ENCODE measurements around the gene FAM89A. TPM values are rescaled to one million over a fixed set of nuclear protein-coding genes. Genes with fewer than 3 reads are reported as not detected.
"Not testable (repeated sequence)": the region's sequence is repeated elsewhere in the genome, so short reads cannot be mapped to it uniquely, and the experiment has no call there.

Gene FAM89A
- polyA plus RNA-seq, 1 donor (not counting 4 experiments of a cell fraction or from before 2014, with no cell fraction given): 32.3 TPM

DNA sequence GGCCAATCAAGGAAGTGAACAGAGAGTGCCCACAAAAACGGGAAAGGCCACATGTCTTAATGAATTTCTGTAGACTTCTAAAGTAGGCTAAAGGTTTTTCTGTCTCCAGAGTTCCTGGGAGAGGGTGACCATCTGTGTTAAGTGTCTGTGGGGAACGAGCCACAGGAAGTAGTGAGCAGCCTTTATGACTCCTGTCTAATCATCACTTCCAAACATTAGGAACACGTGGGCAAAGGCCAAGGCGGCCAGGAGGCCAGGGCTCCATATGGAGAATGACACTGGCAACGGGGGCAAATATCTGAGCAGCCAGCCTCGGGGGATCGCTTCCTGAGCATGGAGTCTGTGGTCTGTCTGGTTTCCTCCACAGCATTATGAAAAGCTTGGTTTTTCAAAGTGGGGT is 7.1 kb downstream of the FAM89A start:
- TF ChIP-seq EZH2 (IDR thresholded peaks at IDR 0.05; ENCODE audit: low read length): no peak
- dilution Hi-C loops (cut with MboI; ENCODE audit: extremely low pct_ligation_motif_present, low sequenced_read_pairs): no loop called here

DNA sequence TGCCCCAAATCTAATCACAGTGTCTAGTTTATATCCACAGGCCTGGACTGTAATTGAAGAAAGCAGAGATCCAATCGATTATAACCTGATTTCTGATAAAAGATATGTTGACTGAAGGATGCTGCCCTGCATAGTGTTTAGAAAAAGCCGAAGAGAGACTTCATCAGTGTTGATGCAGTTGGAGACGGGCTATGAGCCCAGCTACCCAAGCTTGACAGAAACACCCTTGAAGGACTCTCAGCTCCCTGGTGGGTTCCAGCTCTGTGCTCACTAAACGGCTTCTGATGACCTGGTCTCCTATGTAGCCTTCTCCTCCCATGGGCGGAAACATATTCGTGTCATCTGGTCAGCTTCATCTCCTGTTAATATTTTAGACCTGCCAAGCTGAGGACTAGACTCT is 10.2 kb downstream of the FAM89A start:
- DNase-seq (ENCODE audit: low read depth, low spot score) (no peak), FAIRE-seq (no peak)
- H3K79me2 ChIP-seq (ENCODE audit: control insufficient read depth, insufficient read depth, low read length): peaks cover 18% of the 10 kb centered on the region
- H3K27me3 ChIP-seq (ENCODE audit: control insufficient read depth, extremely low read depth, insufficient read depth, low read length): no peaks in the 10 kb centered on the region
- no peak overlapping the region for H2AFZ ChIP-seq (ENCODE audit: control insufficient read depth, low read length)
- H3K9me3 ChIP-seq (ENCODE audit: control insufficient read depth, low read depth, low read length): no peaks in the 10 kb centered on the region
- peaks cover 0 to 4% of the 10 kb centered on the region in 2 experiments for H3K36me3 ChIP-seq (ENCODE audit: control insufficient read depth in 2 of 2, extremely low read depth in 1 of 2, insufficient read depth in 2 of 2, low read length in 2 of 2)
- no peak overlapping the region for H3K27ac ChIP-seq (ENCODE audit: control insufficient read depth, insufficient read depth, low read length)
- dilution Hi-C loops (cut with MboI; ENCODE audit: extremely low pct_ligation_motif_present, low sequenced_read_pairs): no loop called here
- no peaks in the 10 kb centered on the region for H4K20me1 ChIP-seq (ENCODE audit: control insufficient read depth, extremely low read depth, insufficient read depth, low read length)
- peaks cover 8% of the 10 kb centered on the region for H3K4me1 ChIP-seq (ENCODE audit: control insufficient read depth, extremely low read depth, insufficient read depth, low read length)
- no peaks in the 10 kb centered on the region for H3K9me1 ChIP-seq (ENCODE audit: control insufficient read depth, extremely low read depth, insufficient read depth, low read length)
- H3K4me2 ChIP-seq (ENCODE audit: control insufficient read depth, extremely low read depth, insufficient read depth, low read depth, low read length): no peak overlapping the region
- no peak overlapping the region for H3K9ac ChIP-seq (ENCODE audit: control insufficient read depth, extremely low read depth, insufficient read depth, low read length)
- TF ChIP-seq, protein P1, sequence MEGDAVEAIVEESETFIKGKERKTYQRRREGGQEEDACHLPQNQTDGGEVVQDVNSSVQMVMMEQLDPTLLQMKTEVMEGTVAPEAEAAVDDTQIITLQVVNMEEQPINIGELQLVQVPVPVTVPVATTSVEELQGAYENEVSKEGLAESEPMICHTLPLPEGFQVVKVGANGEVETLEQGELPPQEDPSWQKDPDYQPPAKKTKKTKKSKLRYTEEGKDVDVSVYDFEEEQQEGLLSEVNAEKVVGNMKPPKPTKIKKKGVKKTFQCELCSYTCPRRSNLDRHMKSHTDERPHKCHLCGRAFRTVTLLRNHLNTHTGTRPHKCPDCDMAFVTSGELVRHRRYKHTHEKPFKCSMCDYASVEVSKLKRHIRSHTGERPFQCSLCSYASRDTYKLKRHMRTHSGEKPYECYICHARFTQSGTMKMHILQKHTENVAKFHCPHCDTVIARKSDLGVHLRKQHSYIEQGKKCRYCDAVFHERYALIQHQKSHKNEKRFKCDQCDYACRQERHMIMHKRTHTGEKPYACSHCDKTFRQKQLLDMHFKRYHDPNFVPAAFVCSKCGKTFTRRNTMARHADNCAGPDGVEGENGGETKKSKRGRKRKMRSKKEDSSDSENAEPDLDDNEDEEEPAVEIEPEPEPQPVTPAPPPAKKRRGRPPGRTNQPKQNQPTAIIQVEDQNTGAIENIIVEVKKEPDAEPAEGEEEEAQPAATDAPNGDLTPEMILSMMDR (optimal IDR thresholded peaks at IDR 0.05 in 1 of 3, IDR thresholded peaks at IDR 0.05 in 1 of 3, conservative IDR thresholded peaks at IDR 0.05 in 1 of 3; ENCODE audit: extremely low read depth in 1 of 3, insufficient read depth in 2 of 3, low read length in 3 of 3): no peak
- no peak for TF ChIP-seq EZH2 (IDR thresholded peaks at IDR 0.05; ENCODE audit: low read length)
- H3K4me3 ChIP-seq (ENCODE audit: control insufficient read depth in 2 of 3, extremely low read depth in 1 of 3, insufficient read depth in 2 of 3, low read depth in 1 of 3, low read length in 3 of 3): no peak overlapping the region

More for the DNA sequence above, 7.1 kb downstream of the FAM89A start:
- H2AFZ ChIP-seq (ENCODE audit: control insufficient read depth, low read length): no peak overlapping the region
- no peak for FAIRE-seq
- H3K36me3 ChIP-seq (ENCODE audit: control insufficient read depth in 2 of 2, extremely low read depth in 1 of 2, insufficient read depth in 2 of 2, low read length in 2 of 2): peaks cover 0 to 4% of the 10 kb centered on the region in 2 experiments
- no peaks in the 10 kb centered on the region for H4K20me1 ChIP-seq (ENCODE audit: control insufficient read depth, extremely low read depth, insufficient read depth, low read length)
- H3K79me2 ChIP-seq (ENCODE audit: control insufficient read depth, insufficient read depth, low read length): peaks cover 36% of the 10 kb centered on the region
- H3K4me2 ChIP-seq (ENCODE audit: control insufficient read depth, extremely low read depth, insufficient read depth, low read depth, low read length): no peak overlapping the region
- no peaks in the 10 kb centered on the region for H3K27me3 ChIP-seq (ENCODE audit: control insufficient read depth, extremely low read depth, insufficient read depth, low read length)
- no peak overlapping the region for H3K27ac ChIP-seq (ENCODE audit: control insufficient read depth, insufficient read depth, low read length)
- no peaks in the 10 kb centered on the region for H3K9me1 ChIP-seq (ENCODE audit: control insufficient read depth, extremely low read depth, insufficient read depth, low read length)
- peaks cover 2% of the 10 kb centered on the region for H3K4me1 ChIP-seq (ENCODE audit: control insufficient read depth, extremely low read depth, insufficient read depth, low read length)
- H3K9ac ChIP-seq (ENCODE audit: control insufficient read depth, extremely low read depth, insufficient read depth, low read length): no peak overlapping the region
- DNase-seq (ENCODE audit: low read depth, low spot score): no peak
- H3K9me3 ChIP-seq (ENCODE audit: control insufficient read depth, low read depth, low read length): no peaks in the 10 kb centered on the region
- H3K4me3 ChIP-seq (ENCODE audit: control insufficient read depth in 2 of 3, extremely low read depth in 1 of 3, insufficient read depth in 2 of 3, low read depth in 1 of 3, low read length in 3 of 3): no peak overlapping the region

DNA sequence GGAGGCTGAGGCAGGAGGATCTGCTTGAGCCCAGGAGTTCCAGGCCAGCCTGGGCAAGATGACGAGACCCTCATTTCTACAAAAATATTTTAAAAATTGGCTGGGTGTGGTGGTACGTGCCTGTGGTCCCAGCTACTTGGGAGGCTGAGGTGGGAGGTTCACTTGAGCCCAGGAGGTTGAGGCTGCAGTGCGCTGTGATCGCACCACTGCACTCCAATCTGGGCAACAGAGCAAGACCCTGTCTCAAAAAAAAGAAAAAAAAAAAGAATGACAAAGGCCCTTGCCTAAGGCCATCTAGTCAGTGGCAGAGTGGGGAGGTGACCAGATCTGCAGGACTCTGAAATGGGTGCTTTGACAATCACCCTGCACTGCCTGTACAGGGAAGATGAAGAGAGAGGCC is 10.8 kb downstream of the FAM89A start:
- H3K9ac ChIP-seq (ENCODE audit: control insufficient read depth, extremely low read depth, insufficient read depth, low read length); dilution Hi-C loops (cut with MboI; ENCODE audit: extremely low pct_ligation_motif_present, low sequenced_read_pairs); DNase-seq (ENCODE audit: low read depth, low spot score); H4K20me1 ChIP-seq (ENCODE audit: control insufficient read depth, extremely low read depth, insufficient read depth, low read length); H3K4me2 ChIP-seq (ENCODE audit: control insufficient read depth, extremely low read depth, insufficient read depth, low read depth, low read length); H3K4me1 ChIP-seq (ENCODE audit: control insufficient read depth, extremely low read depth, insufficient read depth, low read length); H3K36me3 ChIP-seq (ENCODE audit: control insufficient read depth in 2 of 2, extremely low read depth in 1 of 2, insufficient read depth in 2 of 2, low read length in 2 of 2); H3K9me1 ChIP-seq (ENCODE audit: control insufficient read depth, extremely low read depth, insufficient read depth, low read length); FAIRE-seq; H3K4me3 ChIP-seq (ENCODE audit: control insufficient read depth in 2 of 3, extremely low read depth in 1 of 3, insufficient read depth in 2 of 3, low read depth in 1 of 3, low read length in 3 of 3); H3K27me3 ChIP-seq (ENCODE audit: control insufficient read depth, extremely low read depth, insufficient read depth, low read length); H3K9me3 ChIP-seq (ENCODE audit: control insufficient read depth, low read depth, low read length); H3K27ac ChIP-seq (ENCODE audit: control insufficient read depth, insufficient read depth, low read length); H2AFZ ChIP-seq (ENCODE audit: control insufficient read depth, low read length): not testable (repeated sequence)
- H3K79me2 ChIP-seq (ENCODE audit: control insufficient read depth, insufficient read depth, low read length): peaks cover 18% of the 10 kb centered on the region

Data from keratinocyte (primary cell).